ENCODE data around the gene FCER1G. TPM values are rescaled to one million over a fixed set of nuclear protein-coding genes. Genes with fewer than 3 reads are reported as not detected.

The FCER1G gene
- total and polyA plus RNA-seq, 2 donors (not counting 3 experiments of a cell fraction or from before 2014, with no cell fraction given): 1.1 to 1.6 TPM

DNA sequence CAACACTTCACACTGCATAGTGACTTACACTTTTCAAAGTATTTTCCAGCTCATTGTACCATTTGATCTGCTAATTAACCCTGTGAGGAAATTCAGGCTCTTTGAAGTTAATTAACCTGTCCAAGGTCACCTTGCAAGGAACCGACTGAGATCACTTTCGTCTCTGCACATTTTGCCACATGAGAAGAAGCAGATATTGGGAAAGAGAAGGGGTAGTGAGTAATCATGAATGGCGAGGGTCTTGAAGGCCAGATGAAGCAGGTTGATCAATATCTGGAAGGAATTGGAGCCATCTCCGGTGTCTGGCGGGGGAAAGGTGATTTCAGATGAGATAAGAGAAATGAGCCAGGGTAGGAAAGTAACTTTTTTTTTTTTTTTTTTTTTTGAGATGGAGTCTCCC is 4.9 kb downstream of the FCER1G start:
- peaks cover 11% of the 10 kb centered on the region for H3K4me1 ChIP-seq (ENCODE audit: control insufficient read depth, extremely low read depth, insufficient read depth, low read length)
- H3K4me3 ChIP-seq (replicated peaks in 1 of 3; ENCODE audit: insufficient read depth in 1 of 3, low read depth in 1 of 3, low read length in 3 of 3): no peak overlapping the region
- H3K27me3 ChIP-seq (ENCODE audit: control insufficient read depth in 2 of 2, insufficient read depth in 2 of 2, low read length in 2 of 2): no peaks in the 10 kb centered on the region
- intact Hi-C loops (cut with micrococcal nuclease) (no loop called here), dilution Hi-C loops (cut with MboI; ENCODE audit: extremely low pct_ligation_motif_present, low sequenced_read_pairs) (no loop called here)
- H3K9me1 ChIP-seq (replicated peaks; ENCODE audit: control insufficient read depth, extremely low read depth, insufficient read depth, low read length): no peaks in the 10 kb centered on the region
- H4K20me1 ChIP-seq (replicated peaks; ENCODE audit: control insufficient read depth, extremely low read depth, insufficient read depth, low read length): no peaks in the 10 kb centered on the region
- H3K9me3 ChIP-seq (replicated peaks; ENCODE audit: control insufficient read depth, insufficient read depth, low read length): no peaks in the 10 kb centered on the region
- no peaks in the 10 kb centered on the region for H3K79me2 ChIP-seq (ENCODE audit: control insufficient read depth, insufficient read depth, low read length)
- H3K4me2 ChIP-seq (ENCODE audit: insufficient read depth, low read length): no peak overlapping the region
- TF ChIP-seq, protein P1, sequence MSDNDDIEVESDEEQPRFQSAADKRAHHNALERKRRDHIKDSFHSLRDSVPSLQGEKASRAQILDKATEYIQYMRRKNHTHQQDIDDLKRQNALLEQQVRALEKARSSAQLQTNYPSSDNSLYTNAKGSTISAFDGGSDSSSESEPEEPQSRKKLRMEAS (IDR thresholded peaks at IDR 0.05; ENCODE audit: insufficient read depth, insufficient read length): no peak
- TF ChIP-seq, protein P2, sequence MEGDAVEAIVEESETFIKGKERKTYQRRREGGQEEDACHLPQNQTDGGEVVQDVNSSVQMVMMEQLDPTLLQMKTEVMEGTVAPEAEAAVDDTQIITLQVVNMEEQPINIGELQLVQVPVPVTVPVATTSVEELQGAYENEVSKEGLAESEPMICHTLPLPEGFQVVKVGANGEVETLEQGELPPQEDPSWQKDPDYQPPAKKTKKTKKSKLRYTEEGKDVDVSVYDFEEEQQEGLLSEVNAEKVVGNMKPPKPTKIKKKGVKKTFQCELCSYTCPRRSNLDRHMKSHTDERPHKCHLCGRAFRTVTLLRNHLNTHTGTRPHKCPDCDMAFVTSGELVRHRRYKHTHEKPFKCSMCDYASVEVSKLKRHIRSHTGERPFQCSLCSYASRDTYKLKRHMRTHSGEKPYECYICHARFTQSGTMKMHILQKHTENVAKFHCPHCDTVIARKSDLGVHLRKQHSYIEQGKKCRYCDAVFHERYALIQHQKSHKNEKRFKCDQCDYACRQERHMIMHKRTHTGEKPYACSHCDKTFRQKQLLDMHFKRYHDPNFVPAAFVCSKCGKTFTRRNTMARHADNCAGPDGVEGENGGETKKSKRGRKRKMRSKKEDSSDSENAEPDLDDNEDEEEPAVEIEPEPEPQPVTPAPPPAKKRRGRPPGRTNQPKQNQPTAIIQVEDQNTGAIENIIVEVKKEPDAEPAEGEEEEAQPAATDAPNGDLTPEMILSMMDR (IDR thresholded peaks at IDR 0.05; ENCODE audit: extremely low read depth in 1 of 2, insufficient read depth in 1 of 2, low read depth in 1 of 2, low read length in 2 of 2): no peak
- no peak for TF ChIP-seq EZH2 (IDR thresholded peaks at IDR 0.05; ENCODE audit: borderline replicate concordance, low read depth, low read length, severe bottlenecking)
- TF ChIP-seq GATA2 (IDR thresholded peaks at IDR 0.05; ENCODE audit: insufficient read depth, insufficient read length, low read depth, low read length): no peak
- no peak for TF ChIP-seq POLR2AphosphoS5 (IDR thresholded peaks at IDR 0.05; ENCODE audit: insufficient read depth, low read depth, low read length)
- TF ChIP-seq FOS (IDR thresholded peaks at IDR 0.05; ENCODE audit: borderline replicate concordance, insufficient read depth, low read length): no peak
- no peak for TF ChIP-seq POLR2A (IDR thresholded peaks at IDR 0.05; ENCODE audit: low read depth, low read length)
- TF ChIP-seq JUN (IDR thresholded peaks at IDR 0.05; ENCODE audit: borderline replicate concordance, insufficient read depth, insufficient read length, low read depth): no peak
- no peak for TF ChIP-seq MYC (IDR thresholded peaks at IDR 0.05; ENCODE audit: low read depth, low read length)
- H3K27ac ChIP-seq (ENCODE audit: insufficient read depth, low read depth, low read length): no peak overlapping the region
- POLR2A ChIA-PET: no interaction called here
- H3K36me3 ChIP-seq (ENCODE audit: control insufficient read depth in 2 of 2, extremely low read depth in 1 of 2, insufficient read depth in 2 of 2, low read length in 2 of 2): peaks cover 3 to 4% of the 10 kb centered on the region in 2 experiments
- DNase-seq (ENCODE audit: low read depth, low spot score) (no peak), FAIRE-seq (no peak)
- no peak overlapping the region for H3K9ac ChIP-seq (replicated peaks; ENCODE audit: extremely low read depth, insufficient read depth, low read length)
- H2AFZ ChIP-seq (ENCODE audit: low read depth, low read length): no peak overlapping the region
- CTCF ChIA-PET: interaction anchor here (1.0 to 2.1 kb wide), 4 partner anchors 9 to 71 kb away, joined by 3 to 9 read pairs (median 4); no protein-coding TSS in a partner anchor
- no TSS peak for BruUV-seq (replicated peaks)

Data from endothelial cell of umbilical vein (primary cell).